Smooth muscle cell (in vitro differentiated cells): Measurements from ENCODE around the gene SF3A2. TPM values are rescaled to one million over a fixed set of nuclear protein-coding genes. Genes with fewer than 3 reads are reported as not detected.
A peak's percentile ranks its signal among the peaks of the same experiment; 100 is the strongest.

Experiments used
- DNase-seq: peaks from one replicate; lab custom pipeline; 2025; ENCODE audit not compliant: unreplicated experiment; lab: John Stamatoyannopoulos, UW
- H2AFZ ChIP-seq: fragments of 200-600 bp; sonication (generic); 2 replicates; pipeline ENCODE4 v1.6.0; 2016; ENCODE audit warnings: antibody characterized with exemption, low read depth, mild to moderate bottlenecking
- H3F3A ChIP-seq: fragments of 200-600 bp; sonication (generic); 2 replicates; pipeline ENCODE4 v1.6.0; 2017; ENCODE audit warnings: antibody characterized with exemption, low read depth
- H3K27ac ChIP-seq: fragments of 200-600 bp; sonication (generic); 2 replicates; pipeline ENCODE4 v1.5.1; 2016; ENCODE audit warnings: low read depth, mild to moderate bottlenecking
- H3K27me3 ChIP-seq: fragments of 200-600 bp; sonication (generic); 2 replicates; pipeline ENCODE4 v1.6.1; 2016; ENCODE audit warnings: low read depth, mild to moderate bottlenecking
- H3K36me3 ChIP-seq: fragments of 200-600 bp; sonication (generic); 2 replicates; pipeline ENCODE4 v1.5.1; 2016; ENCODE audit warnings: low read depth
- H3K4me1 ChIP-seq: fragments of 200-600 bp; sonication (generic); 2 replicates; pipeline ENCODE4 v1.5.1; 2016; ENCODE audit warnings: low read depth
- H3K4me2 ChIP-seq: fragments of 200-600 bp; sonication (generic); 2 replicates; pipeline ENCODE4 v1.6.0; 2016; ENCODE audit warnings: mild to moderate bottlenecking
- H3K4me3 ChIP-seq: fragments of 200-600 bp; sonication (generic); 2 replicates; pipeline ENCODE4 v1.5.1; 2016; ENCODE audit warnings: mild to moderate bottlenecking
- H3K79me2 ChIP-seq: fragments of 200-600 bp; sonication (generic); 2 replicates; pipeline ENCODE4 v1.6.0; 2016; ENCODE audit warnings: low read depth, mild to moderate bottlenecking
- H3K9ac ChIP-seq: fragments of 200-600 bp; sonication (generic); 2 replicates; pipeline ENCODE4 v1.6.0; 2016; ENCODE audit warnings: low read depth
- H3K9me3 ChIP-seq: fragments of 200-600 bp; sonication (generic); replicated peaks from 2 replicates; pipeline ENCODE4 v1.5.1; 2016; ENCODE audit warnings: low read depth
- H4K20me1 ChIP-seq: fragments of 200-600 bp; sonication (generic); 2 replicates; pipeline ENCODE4 v1.6.0; 2016; ENCODE audit warnings: low read depth
- CTCF ChIP-seq: fragments of 200-600 bp; sonication (generic); IDR thresholded peaks from 2 replicates; pipeline ENCODE4 v1.5.1; 2017; ENCODE audit warnings: borderline replicate concordance, mild to moderate bottlenecking, antibody characterized with exemption; ENCODE audit not compliant: insufficient read depth, poor library complexity, severe bottlenecking
- WGBS: methylation state at CpG from one replicate; pipeline ENCODE4 v1.1.7; 2016; ENCODE audit warnings: low lambda C conversion rate; 5-methylcytosine and 5-hydroxymethylcytosine counted together
- polyA plus RNA-seq: library from polyadenylated mRNA; unstranded; fragments of >200 nt; fragmentation: Nextera tagmentation; extraction: Ambion mirVana; gene quantifications from 2 replicates; pipeline ENCODE4 v1.2.1, GENCODE V29; 2016
- total RNA-seq: library from RNA; depleted of rRNA; stranded (reverse); fragments of >200 nt; gene quantifications from 2 replicates; pipeline ENCODE4 v1.2.3, GENCODE V29; 2014

SF3A2 gene
- total and polyA plus RNA-seq, 2 experiments from 2014 or later, result 28.5 to 63.0 TPM

GRCh38 chr19:2271234-2272103 is 34.8 kb downstream of the SF3A2 start:
- Histone ChIP-seq H2AFZ (no peak overlapping the region), H3K36me3 (no peaks in the 10 kb centered on the region), H3K4me3 (peak overlapping the region; percentile 99), H3F3A (peaks cover 36% of the 10 kb centered on the region), H3K4me1 (peaks cover 24% of the 10 kb centered on the region), H3K27ac (peak overlapping the region; percentile 95), H3K9me3 (no peaks in the 10 kb centered on the region), H3K9ac (peak overlapping the region; percentile 99), H3K27me3 (no peaks in the 10 kb centered on the region), H3K79me2 (peaks cover 60% of the 10 kb centered on the region), H4K20me1 (peaks cover 69% of the 10 kb centered on the region), H3K4me2 (peak overlapping the region; percentile 100)
- no peak for TF ChIP-seq CTCF
- DNase-seq, result no peak
- 46% methylated on average over 30 of the region's 43 CpGs for WGBS

- Histone ChIP-seq H3K9me3 (no peaks in the 10 kb centered on the region), H3K27ac (peak overlapping the region; percentile 56), H3K9ac (no peak overlapping the region), H3F3A (peaks cover 36% of the 10 kb centered on the region), H3K36me3 (no peaks in the 10 kb centered on the region), H3K4me2 (peak overlapping the region; percentile 100), H3K4me1 (peaks cover 24% of the 10 kb centered on the region), H3K79me2 (peaks cover 58% of the 10 kb centered on the region), H3K4me3 (peak overlapping the region; percentile 30), H3K27me3 (no peaks in the 10 kb centered on the region), H4K20me1 (peaks cover 82% of the 10 kb centered on the region), H2AFZ (no peak overlapping the region)
- peak; percentile 40 for DNase-seq
- WGBS, result 19% methylated on average over 44 of the region's 45 CpGs
- peak; percentile 99 for TF ChIP-seq CTCF
Measured at GRCh38 chr19:2273356-2274184, 36.9 kb downstream of the SF3A2 start.

DNA sequence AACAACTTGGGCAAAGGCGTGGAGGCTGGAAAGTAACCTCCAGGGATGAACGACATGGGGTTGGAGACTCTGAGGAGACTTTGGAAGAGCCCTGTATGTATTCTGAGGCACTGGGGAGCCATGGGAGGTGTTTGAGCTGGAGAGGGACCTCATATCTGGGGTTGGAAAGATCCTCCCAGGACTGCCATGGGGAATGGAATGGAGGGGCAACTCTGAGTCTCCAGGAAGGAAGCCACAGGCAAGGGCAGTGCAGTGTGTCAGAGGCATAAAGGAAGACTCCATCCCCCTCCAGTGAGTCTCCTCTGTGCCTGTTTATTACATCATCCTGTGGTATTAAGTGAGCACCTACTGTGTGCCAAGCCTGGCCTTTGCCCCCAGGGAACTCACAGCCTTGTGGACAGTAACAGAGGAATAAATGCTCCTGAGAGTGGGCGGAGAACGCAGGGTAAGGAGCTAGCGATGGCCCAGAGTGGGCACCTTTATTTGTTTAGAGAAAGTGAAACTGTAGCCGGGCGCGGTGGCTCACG is 37.6 kb downstream of the SF3A2 start:
- peaks cover 88% of the 10 kb centered on the region for H4K20me1 ChIP-seq
- H3K79me2 ChIP-seq, result peaks cover 57% of the 10 kb centered on the region
- peaks cover 36% of the 10 kb centered on the region for H3F3A ChIP-seq
- no peak overlapping the region for H3K4me3 ChIP-seq
- H3K36me3 ChIP-seq, result no peaks in the 10 kb centered on the region
- no peak overlapping the region for H2AFZ ChIP-seq
- no peaks in the 10 kb centered on the region for H3K9me3 ChIP-seq
- DNase-seq, result no peak
- peak overlapping the region; percentile 56 for H3K27ac ChIP-seq
- peaks cover 24% of the 10 kb centered on the region for H3K4me1 ChIP-seq
- 89% methylated on average over 9 of the region's 9 CpGs for WGBS
- H3K4me2 ChIP-seq, result no peak overlapping the region
- TF ChIP-seq CTCF, result no peak
- no peak overlapping the region for H3K9ac ChIP-seq
- no peaks in the 10 kb centered on the region for H3K27me3 ChIP-seq
